ENCODE results near the gene DRGX.

DRGX gene

GRCh38 chr10:49355221-49355620, 40.7 kb downstream of the DRGX start:
- H3K27ac ChIP-seq (ENCODE audit: low read length), result no peak overlapping the region
- no peaks in the 10 kb centered on the region for H3K27me3 ChIP-seq (ENCODE audit: insufficient read depth, low read length)
- no peak overlapping the region for H3K9ac ChIP-seq (ENCODE audit: low read depth, low read length)
- H3K4me1 ChIP-seq (ENCODE audit: insufficient read depth, low read length), result peaks cover 6% of the 10 kb centered on the region; the same call in 1 of the 2 replicates
- H3K9me3 ChIP-seq (ENCODE audit: insufficient read depth, low read depth, low read length), result no peaks in the 10 kb centered on the region
- H3K4me3 ChIP-seq (ENCODE audit: low read length), result no peak overlapping the region
- no peaks in the 10 kb centered on the region for H3K36me3 ChIP-seq (ENCODE audit: insufficient read depth, low read depth, low read length)

DNA sequence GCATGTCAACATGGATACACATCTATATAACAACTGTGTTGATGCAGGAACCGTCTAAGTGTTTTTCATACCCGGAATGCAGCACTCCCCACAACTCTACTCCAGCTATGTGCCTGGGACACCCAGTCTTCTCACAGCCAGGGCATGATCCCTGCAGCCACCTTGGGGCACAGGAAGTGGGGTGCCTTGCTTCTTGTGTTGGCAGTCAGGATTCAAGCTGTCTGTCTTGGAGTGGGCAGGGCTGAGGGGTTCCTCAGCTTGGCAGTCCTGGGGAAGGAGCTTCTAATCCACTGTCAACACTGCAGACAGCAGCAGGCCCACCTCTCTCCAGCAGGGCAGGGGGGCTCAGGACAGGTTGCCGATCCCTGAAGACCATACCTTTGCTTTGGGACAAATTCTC, 41.3 kb downstream of the DRGX start:
- H3K9me3 ChIP-seq (ENCODE audit: insufficient read depth, low read depth, low read length), result no peaks in the 10 kb centered on the region
- no peaks in the 10 kb centered on the region for H3K27me3 ChIP-seq (ENCODE audit: insufficient read depth, low read length)
- no peak overlapping the region for H3K9ac ChIP-seq (ENCODE audit: low read depth, low read length)
- H3K4me3 ChIP-seq (ENCODE audit: low read length), result no peak overlapping the region
- no peak overlapping the region for H3K27ac ChIP-seq (ENCODE audit: low read length)
- H3K36me3 ChIP-seq (ENCODE audit: insufficient read depth, low read depth, low read length), result no peaks in the 10 kb centered on the region
- H3K4me1 ChIP-seq (ENCODE audit: insufficient read depth, low read length), result no peaks in the 10 kb centered on the region; the same call in 1 of the 2 replicates

GRCh38 chr10:49353895-49354566, 41.9 kb downstream of the DRGX start:
- Histone ChIP-seq H3K27me3 (ENCODE audit: insufficient read depth, low read length) (no peaks in the 10 kb centered on the region), H3K9me3 (ENCODE audit: insufficient read depth, low read depth, low read length) (no peaks in the 10 kb centered on the region), H3K4me1 (ENCODE audit: insufficient read depth, low read length) (no peaks in the 10 kb centered on the region), H3K36me3 (ENCODE audit: insufficient read depth, low read depth, low read length) (no peaks in the 10 kb centered on the region), H3K4me3 (ENCODE audit: low read length) (no peak overlapping the region), H3K27ac (ENCODE audit: low read length) (no peak overlapping the region), H3K9ac (ENCODE audit: low read depth, low read length) (no peak overlapping the region)

DNA sequence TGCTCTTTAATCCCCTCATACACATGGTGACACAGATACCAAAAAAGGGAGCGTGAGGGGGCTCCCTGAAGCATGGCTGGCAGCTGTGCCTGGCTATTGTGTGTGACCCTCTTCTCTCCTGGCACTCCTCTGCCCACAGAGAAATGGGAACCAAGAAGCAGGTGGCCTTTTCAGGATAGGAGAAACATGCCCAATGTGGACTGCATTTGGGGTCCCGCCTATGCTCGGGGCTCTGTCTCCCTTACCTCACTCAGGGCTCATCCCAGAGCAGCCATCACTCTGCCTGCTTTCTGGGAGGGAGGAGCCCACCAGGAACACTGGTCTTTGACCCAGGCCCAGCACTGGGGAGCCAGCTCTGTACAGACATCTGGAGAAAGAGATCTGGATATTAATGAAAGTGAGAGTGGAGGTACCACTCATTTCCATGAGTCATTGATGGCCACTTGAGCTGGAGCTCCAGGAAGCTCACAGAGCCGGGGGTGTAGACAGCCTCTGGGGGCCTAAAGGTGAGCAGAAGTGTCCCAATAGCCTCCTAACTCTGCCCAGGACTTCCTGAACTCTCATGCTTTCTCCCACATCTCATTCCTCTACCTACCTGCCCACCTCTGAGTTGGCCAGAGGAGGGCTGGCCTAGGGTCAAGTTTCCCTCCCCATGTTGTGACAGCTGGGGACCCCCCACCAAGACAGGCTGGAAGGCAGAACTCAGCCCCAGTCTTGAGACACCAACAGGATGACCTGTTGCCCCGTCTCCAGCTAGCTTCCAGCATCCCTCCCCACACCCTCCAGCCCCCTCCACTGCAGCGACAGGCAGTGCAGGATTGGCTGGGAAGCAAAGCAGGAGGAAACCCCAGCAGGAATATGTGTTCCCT, 42.6 kb downstream of the DRGX start:
- no peaks in the 10 kb centered on the region for H3K4me1 ChIP-seq (ENCODE audit: insufficient read depth, low read length)
- H3K27me3 ChIP-seq (ENCODE audit: insufficient read depth, low read length), result no peaks in the 10 kb centered on the region
- no peak overlapping the region for H3K27ac ChIP-seq (ENCODE audit: low read length)
- no peak overlapping the region for H3K9ac ChIP-seq (ENCODE audit: low read depth, low read length)
- no peaks in the 10 kb centered on the region for H3K9me3 ChIP-seq (ENCODE audit: insufficient read depth, low read depth, low read length)
- no peak overlapping the region for H3K4me3 ChIP-seq (ENCODE audit: low read length)
- no peaks in the 10 kb centered on the region for H3K36me3 ChIP-seq (ENCODE audit: insufficient read depth, low read depth, low read length)

DNA sequence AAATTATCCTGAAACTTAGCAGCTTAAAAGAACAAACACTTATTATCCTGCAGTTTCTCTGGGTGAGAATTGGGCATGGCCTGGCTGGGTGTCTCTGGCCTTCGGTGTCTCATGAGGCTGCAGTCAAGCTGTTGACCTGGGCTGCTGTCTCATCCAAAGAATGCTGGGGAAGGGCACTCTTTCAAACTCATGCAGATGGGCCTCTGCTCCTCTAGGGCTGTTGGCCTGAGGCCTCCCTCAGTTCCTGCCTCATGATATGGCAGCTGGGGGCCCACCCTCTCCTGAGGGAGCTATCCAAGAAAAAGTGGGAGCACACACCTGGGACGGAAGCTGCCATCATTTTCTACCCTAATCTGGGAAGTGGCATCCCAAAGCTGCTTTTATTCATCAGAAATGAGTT, 43.6 kb downstream of the DRGX start:
- H3K4me1 ChIP-seq (ENCODE audit: insufficient read depth, low read length), result no peaks in the 10 kb centered on the region
- H3K36me3 ChIP-seq (ENCODE audit: insufficient read depth, low read depth, low read length), result no peaks in the 10 kb centered on the region
- H3K27me3 ChIP-seq (ENCODE audit: insufficient read depth, low read length), result no peaks in the 10 kb centered on the region
- H3K9ac ChIP-seq (ENCODE audit: low read depth, low read length), result no peak overlapping the region
- H3K27ac ChIP-seq (ENCODE audit: low read length), result no peak overlapping the region
- H3K9me3 ChIP-seq (ENCODE audit: insufficient read depth, low read depth, low read length), result no peaks in the 10 kb centered on the region
- H3K4me3 ChIP-seq (ENCODE audit: low read length), result no peak overlapping the region

- Histone ChIP-seq H3K36me3 (ENCODE audit: insufficient read depth, low read depth, low read length) (no peaks in the 10 kb centered on the region), H3K27ac (ENCODE audit: low read length) (no peak overlapping the region), H3K27me3 (ENCODE audit: insufficient read depth, low read length) (no peaks in the 10 kb centered on the region), H3K9ac (ENCODE audit: low read depth, low read length) (no peak overlapping the region), H3K4me3 (ENCODE audit: low read length) (no peak overlapping the region), H3K4me1 (ENCODE audit: insufficient read depth, low read length) (no peaks in the 10 kb centered on the region), H3K9me3 (ENCODE audit: insufficient read depth, low read depth, low read length) (no peaks in the 10 kb centered on the region)
Measured at GRCh38 chr10:49351669-49352068, 44.2 kb downstream of the DRGX start.

- no peaks in the 10 kb centered on the region for H3K27me3 ChIP-seq (ENCODE audit: insufficient read depth, low read length)
- no peak overlapping the region for H3K9ac ChIP-seq (ENCODE audit: low read depth, low read length)
- H3K9me3 ChIP-seq (ENCODE audit: insufficient read depth, low read depth, low read length), result no peaks in the 10 kb centered on the region
- H3K4me3 ChIP-seq (ENCODE audit: low read length), result no peak overlapping the region
- H3K27ac ChIP-seq (ENCODE audit: low read length), result no peak overlapping the region
- no peaks in the 10 kb centered on the region for H3K4me1 ChIP-seq (ENCODE audit: insufficient read depth, low read length)
- no peaks in the 10 kb centered on the region for H3K36me3 ChIP-seq (ENCODE audit: insufficient read depth, low read depth, low read length)
Measured at GRCh38 chr10:49350846-49351532, 44.9 kb downstream of the DRGX start.

- Histone ChIP-seq H3K9me3 (ENCODE audit: insufficient read depth, low read depth, low read length) (no peaks in the 10 kb centered on the region), H3K36me3 (ENCODE audit: insufficient read depth, low read depth, low read length) (no peaks in the 10 kb centered on the region), H3K4me1 (ENCODE audit: insufficient read depth, low read length) (no peaks in the 10 kb centered on the region), H3K27me3 (ENCODE audit: insufficient read depth, low read length) (no peaks in the 10 kb centered on the region), H3K4me3 (ENCODE audit: low read length) (no peak overlapping the region), H3K27ac (ENCODE audit: low read length) (no peak overlapping the region), H3K9ac (ENCODE audit: low read depth, low read length) (no peak overlapping the region)
Measured at GRCh38 chr10:49350138-49350537, 45.8 kb downstream of the DRGX start.

DNA sequence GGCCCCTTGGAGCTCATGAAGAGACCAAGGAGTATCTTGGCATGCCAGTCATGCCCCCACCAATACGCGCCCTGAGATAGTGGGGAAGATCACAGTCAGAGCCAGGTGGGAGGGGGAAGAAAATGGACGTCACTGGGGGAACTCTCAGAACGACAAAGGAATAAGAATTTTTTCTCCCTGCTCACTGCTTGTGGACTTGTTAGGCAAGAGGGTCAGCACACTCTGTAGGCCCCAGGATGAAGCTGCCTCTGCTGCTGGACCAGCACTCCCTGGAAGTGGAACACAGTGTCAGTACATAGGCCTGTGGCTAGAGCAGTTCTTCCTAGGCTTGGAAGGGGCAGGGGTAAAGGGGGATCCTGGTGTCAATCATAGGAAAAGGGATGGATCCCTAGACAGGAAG, 46.5 kb downstream of the DRGX start:
- no peaks in the 10 kb centered on the region for H3K27me3 ChIP-seq (ENCODE audit: insufficient read depth, low read length)
- no peak overlapping the region for H3K4me3 ChIP-seq (ENCODE audit: low read length)
- H3K27ac ChIP-seq (ENCODE audit: low read length), result no peak overlapping the region

GRCh38 chr10:49348593-49348992, 47.3 kb downstream of the DRGX start:
- no peak overlapping the region for H3K9ac ChIP-seq (ENCODE audit: low read depth, low read length)
- no peaks in the 10 kb centered on the region for H3K9me3 ChIP-seq (ENCODE audit: insufficient read depth, low read depth, low read length)
- no peaks in the 10 kb centered on the region for H3K36me3 ChIP-seq (ENCODE audit: insufficient read depth, low read depth, low read length)
- no peaks in the 10 kb centered on the region for H3K27me3 ChIP-seq (ENCODE audit: insufficient read depth, low read length)
- no peak overlapping the region for H3K4me3 ChIP-seq (ENCODE audit: low read length)
- H3K27ac ChIP-seq (ENCODE audit: low read length), result no peak overlapping the region
- no peaks in the 10 kb centered on the region for H3K4me1 ChIP-seq (ENCODE audit: insufficient read depth, low read length)

More for the DNA sequence above, 46.5 kb downstream of the DRGX start:
- no peaks in the 10 kb centered on the region for H3K4me1 ChIP-seq (ENCODE audit: insufficient read depth, low read length)
- no peak overlapping the region for H3K9ac ChIP-seq (ENCODE audit: low read depth, low read length)
- H3K9me3 ChIP-seq (ENCODE audit: insufficient read depth, low read depth, low read length), result no peaks in the 10 kb centered on the region
- no peaks in the 10 kb centered on the region for H3K36me3 ChIP-seq (ENCODE audit: insufficient read depth, low read depth, low read length)

DNA sequence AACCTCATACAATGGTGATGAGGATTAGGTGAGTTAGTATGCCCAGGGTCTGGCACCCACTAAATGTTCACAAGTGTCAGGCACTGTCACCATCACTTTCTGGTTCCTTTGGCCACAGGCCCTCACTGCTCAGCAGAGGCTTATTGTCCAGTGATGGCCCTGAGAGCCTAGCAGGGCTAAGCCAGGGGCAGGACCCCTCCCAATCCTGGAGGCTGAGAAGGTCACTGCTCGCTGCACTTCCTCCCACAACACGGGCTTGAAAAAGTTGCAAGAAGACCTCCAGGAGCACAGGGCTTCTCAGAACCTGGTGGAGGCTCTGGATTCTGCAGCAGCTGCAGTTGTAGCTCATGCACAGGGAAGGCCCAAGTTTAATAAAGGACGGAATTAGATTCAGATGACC, 48.1 kb downstream of the DRGX start:
- no peaks in the 10 kb centered on the region for H3K27me3 ChIP-seq (ENCODE audit: insufficient read depth, low read length)
- no peaks in the 10 kb centered on the region for H3K9me3 ChIP-seq (ENCODE audit: insufficient read depth, low read depth, low read length)
- H3K4me1 ChIP-seq (ENCODE audit: insufficient read depth, low read length), result no peaks in the 10 kb centered on the region
- H3K27ac ChIP-seq (ENCODE audit: low read length), result no peak overlapping the region
- H3K36me3 ChIP-seq (ENCODE audit: insufficient read depth, low read depth, low read length), result no peaks in the 10 kb centered on the region
- H3K4me3 ChIP-seq (ENCODE audit: low read length), result no peak overlapping the region
- no peak overlapping the region for H3K9ac ChIP-seq (ENCODE audit: low read depth, low read length)
